RWPE2 (cell line): ENCODE data around the gene ALDH4A1.

Source experiments
- ATAC-seq: fragments of 200-7000 bp; cut with Tn5 transposase; 3 replicates; pipeline ENCODE4 v1.9.1; 2021; ENCODE audit warnings: low read depth
- DNase-seq: peaks from one replicate; pipeline ENCODE4 v3.0.0-alpha.2; 2020; ENCODE audit warnings: low spot score
- H3K27ac ChIP-seq: fragments of 450-650 bp; 2 replicates; pipeline ENCODE4 v1.5.1; 2017; ENCODE audit warnings: mild to moderate bottlenecking; ENCODE audit not compliant: poor library complexity, severe bottlenecking
- H3K27me3 ChIP-seq: fragments of 250-450 bp; sonication (Bioruptor Pico); 2 replicates; pipeline ENCODE4 v1.5.1; 2021; ENCODE audit warnings: mild to moderate bottlenecking, moderate library complexity; ENCODE audit not compliant: insufficient read depth, poor library complexity, severe bottlenecking
- H3K36me3 ChIP-seq: fragments of 250-450 bp; sonication (Bioruptor Pico); 2 replicates; pipeline ENCODE4 v1.5.1; 2020; ENCODE audit warnings: low read depth, mild to moderate bottlenecking, moderate library complexity
- H3K4me1 ChIP-seq: fragments of 250-450 bp; sonication (Bioruptor Pico); 2 replicates; pipeline ENCODE4 v1.5.1; 2021; ENCODE audit warnings: mild to moderate bottlenecking, moderate library complexity; ENCODE audit not compliant: insufficient read depth, poor library complexity, severe bottlenecking
- H3K4me3 ChIP-seq: fragments of 250-450 bp; sonication (Bioruptor Pico); 2 replicates; pipeline ENCODE4 v1.5.1; 2021; ENCODE audit warnings: mild to moderate bottlenecking, moderate library complexity; ENCODE audit not compliant: severe bottlenecking
- H3K9me3 ChIP-seq: fragments of 250-450 bp; sonication (Bioruptor Pico); 2 replicates; pipeline ENCODE4 v1.5.1; 2021; ENCODE audit warnings: mild to moderate bottlenecking, moderate library complexity; ENCODE audit not compliant: severe bottlenecking
- TF ChIP-seq, protein P1 (sequence below): fragments of 450-650 bp; IDR thresholded peaks from one replicate; pipeline ENCODE4 v1.5.1; 2017; ENCODE audit warnings: mild to moderate bottlenecking, moderate library complexity; ENCODE audit not compliant: poor library complexity, severe bottlenecking

Gene ALDH4A1

DNA sequence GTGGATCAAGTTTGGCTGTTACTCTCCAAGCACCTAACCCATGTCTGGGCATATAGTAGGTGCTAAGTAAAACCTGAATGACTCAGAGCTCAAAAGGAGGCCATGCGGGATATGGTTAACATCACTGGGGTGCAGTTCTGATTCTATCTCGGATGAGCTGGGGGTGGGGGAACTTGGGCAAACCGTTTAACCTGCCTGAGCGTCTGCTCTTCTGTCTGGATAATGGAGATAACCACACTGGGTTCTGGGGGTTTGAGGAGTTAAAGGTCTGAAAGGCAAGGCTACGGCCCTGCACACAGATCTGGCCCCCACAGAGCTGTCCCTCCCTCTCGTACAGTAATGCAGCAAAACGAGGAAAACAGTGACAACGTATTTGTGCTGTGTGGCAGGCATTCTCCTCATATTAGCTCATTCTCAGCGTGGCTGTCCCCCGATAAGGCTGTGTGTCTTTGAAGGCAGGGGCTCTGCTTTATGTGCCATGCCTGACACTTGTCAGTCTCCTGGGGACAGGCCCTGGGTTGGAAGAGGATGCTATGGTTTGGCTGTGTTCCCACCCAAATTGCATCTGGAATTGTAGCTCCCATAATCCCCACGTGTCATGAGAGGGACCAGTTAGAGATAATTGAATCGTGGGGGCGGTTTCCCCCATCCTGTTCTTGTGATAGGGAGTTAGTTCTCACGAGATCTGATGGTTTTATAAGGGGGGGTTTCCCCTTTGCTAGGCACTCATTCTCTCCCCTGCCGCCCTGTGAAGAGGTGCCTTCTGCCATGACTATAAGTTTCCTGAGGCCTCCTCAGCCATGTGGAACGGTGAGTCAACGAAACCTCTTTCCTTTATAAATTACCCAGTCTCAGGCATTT, 6.8 kb upstream of the ALDH4A1 start:
- H3K27ac ChIP-seq = no peak overlapping the region
- ATAC-seq = no peak
- no peaks in the 10 kb centered on the region for H3K9me3 ChIP-seq
- DNase-seq = no peak
- H3K4me1 ChIP-seq = no peaks in the 10 kb centered on the region
- no peaks in the 10 kb centered on the region for H3K27me3 ChIP-seq
- no peak overlapping the region for H3K4me3 ChIP-seq
- H3K36me3 ChIP-seq = peaks cover 79% of the 10 kb centered on the region
- TF ChIP-seq, protein P1, sequence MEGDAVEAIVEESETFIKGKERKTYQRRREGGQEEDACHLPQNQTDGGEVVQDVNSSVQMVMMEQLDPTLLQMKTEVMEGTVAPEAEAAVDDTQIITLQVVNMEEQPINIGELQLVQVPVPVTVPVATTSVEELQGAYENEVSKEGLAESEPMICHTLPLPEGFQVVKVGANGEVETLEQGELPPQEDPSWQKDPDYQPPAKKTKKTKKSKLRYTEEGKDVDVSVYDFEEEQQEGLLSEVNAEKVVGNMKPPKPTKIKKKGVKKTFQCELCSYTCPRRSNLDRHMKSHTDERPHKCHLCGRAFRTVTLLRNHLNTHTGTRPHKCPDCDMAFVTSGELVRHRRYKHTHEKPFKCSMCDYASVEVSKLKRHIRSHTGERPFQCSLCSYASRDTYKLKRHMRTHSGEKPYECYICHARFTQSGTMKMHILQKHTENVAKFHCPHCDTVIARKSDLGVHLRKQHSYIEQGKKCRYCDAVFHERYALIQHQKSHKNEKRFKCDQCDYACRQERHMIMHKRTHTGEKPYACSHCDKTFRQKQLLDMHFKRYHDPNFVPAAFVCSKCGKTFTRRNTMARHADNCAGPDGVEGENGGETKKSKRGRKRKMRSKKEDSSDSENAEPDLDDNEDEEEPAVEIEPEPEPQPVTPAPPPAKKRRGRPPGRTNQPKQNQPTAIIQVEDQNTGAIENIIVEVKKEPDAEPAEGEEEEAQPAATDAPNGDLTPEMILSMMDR = no peak

DNA sequence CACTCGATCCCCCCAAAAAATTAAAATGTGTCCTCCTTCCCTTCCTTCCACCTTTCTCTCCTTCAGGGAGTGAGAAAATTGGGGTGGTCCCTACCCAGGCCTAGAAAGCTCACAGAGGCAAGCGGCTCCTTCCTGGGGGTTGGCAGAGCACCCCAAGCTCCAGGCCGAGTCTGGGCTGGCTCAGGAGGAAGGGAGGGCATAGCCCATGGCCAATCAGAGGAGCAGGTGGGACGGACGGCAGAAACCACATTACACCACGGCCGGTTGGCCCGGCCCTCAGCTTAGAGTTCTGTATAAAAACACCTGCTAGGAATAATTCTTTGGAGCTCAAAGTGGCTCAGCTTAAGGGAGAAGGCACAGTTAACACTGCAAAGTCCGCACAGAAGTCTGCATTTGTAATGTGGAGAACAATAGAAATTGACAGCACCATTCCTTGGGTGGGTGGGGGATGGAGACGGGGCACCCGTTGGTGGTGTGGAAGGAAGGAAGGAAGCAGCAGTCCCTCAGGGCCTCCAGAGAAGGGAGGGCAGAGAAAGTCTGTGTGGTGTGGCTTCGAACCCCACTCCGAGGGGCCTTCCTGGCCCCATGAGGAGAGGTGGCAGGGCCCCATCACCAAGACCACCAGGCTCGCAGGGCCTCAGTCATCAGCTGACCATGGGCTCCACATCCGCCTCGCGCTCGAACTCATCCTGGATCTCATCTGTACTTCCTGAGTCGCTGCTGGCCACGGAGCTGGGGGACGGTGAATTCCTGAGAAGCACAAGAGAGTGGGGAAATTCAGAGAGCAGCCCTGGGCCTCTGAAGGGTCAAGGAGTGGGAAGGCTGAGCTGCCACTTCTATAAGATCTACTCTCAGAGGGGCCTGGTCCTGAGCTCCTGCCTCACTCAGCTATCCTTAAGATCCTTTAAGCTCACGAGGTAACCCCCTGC, 5.8 kb upstream of the ALDH4A1 start:
- Histone ChIP-seq H3K36me3 (peaks cover 71% of the 10 kb centered on the region), H3K4me1 (peaks cover 4% of the 10 kb centered on the region), H3K27me3 (no peaks in the 10 kb centered on the region), H3K9me3 (no peaks in the 10 kb centered on the region), H3K27ac (no peak overlapping the region), H3K4me3 (no peak overlapping the region)
- ATAC-seq (no peak), DNase-seq (no peak)
- TF ChIP-seq, protein P1 = no peak

DNA sequence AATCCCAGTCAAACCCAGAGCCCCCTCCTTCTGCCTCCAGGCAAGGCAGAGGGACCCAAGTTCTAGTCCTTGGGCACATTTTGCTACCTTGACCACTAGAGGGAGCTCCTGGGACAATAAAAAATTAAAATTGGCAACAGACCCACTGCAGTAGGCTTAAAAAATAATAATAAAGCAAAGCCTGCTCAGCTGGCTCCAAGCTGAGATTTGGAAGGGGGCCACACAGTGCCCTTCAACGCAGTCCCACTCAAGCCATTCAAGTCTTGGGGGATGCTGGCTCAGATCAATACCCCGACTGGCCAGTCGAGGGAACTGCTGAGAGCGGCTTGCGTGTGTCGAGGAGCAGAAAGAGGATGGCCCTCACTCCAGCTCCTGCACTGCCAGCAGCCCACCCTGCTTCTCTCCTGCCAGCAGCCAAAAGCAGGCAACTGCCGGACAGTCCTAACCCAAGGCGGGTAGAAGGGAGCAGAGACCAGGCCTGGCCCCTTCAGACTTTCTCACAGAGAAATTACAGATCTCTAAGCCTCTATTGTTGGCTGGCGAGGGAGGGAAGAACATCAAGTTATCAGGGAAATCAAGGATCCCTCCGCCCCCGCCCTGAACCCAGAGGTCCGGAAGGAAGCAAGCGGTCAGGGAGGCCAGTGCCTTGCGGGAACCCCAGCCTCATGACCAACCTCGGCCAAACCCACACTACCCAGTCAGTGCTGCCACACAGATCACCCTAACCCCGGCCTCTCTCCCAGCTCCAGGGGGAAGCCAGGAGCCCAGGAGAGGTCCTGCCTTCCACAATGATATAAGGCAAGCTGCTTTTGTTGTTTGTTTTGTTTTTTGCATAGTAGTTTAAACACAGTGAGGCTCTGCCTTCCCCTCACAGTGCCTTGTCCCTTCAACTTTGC, 4.9 kb upstream of the ALDH4A1 start:
- Histone ChIP-seq H3K36me3 (peaks cover 62% of the 10 kb centered on the region), H3K27me3 (no peaks in the 10 kb centered on the region), H3K9me3 (no peaks in the 10 kb centered on the region), H3K4me1 (peaks cover 5% of the 10 kb centered on the region), H3K27ac (no peak overlapping the region), H3K4me3 (no peak overlapping the region)
- TF ChIP-seq, protein P1 = peak; percentile 87
- ATAC-seq (no peak), DNase-seq (no peak)

DNA sequence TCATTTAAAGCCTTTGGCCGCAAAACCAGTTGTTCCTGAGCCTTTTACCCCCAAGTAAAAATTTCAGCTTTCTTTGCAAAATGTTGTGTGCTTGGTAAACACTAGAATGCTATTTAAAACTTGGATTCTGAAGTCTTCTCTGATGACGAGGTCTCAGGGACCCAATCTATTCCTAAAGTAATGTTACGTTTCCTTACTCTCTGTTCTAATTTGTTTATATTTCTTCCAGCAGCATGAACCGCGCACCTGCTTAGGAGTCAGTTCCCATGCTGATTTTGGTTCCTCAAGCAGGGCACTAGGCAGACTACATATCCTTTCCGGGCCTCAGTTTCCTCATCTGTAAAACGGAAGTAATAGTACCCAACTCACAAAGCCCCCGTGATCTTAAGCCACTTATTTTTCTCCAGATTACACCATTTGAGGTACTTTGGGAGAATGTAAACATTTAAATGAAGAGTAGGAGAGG, 969 bp upstream of the ALDH4A1 start:
- DNase-seq = no peak
- Histone ChIP-seq H3K9me3 (no peaks in the 10 kb centered on the region), H3K4me3 (peak overlapping the region; percentile 87), H3K27me3 (no peaks in the 10 kb centered on the region), H3K36me3 (peaks cover 22% of the 10 kb centered on the region), H3K27ac (peak overlapping the region; percentile 46), H3K4me1 (peaks cover 7% of the 10 kb centered on the region)
- ATAC-seq = no peak
- TF ChIP-seq, protein P1 = no peak
